Measurements from ENCODE around the gene ANKDD1A.

DNA sequence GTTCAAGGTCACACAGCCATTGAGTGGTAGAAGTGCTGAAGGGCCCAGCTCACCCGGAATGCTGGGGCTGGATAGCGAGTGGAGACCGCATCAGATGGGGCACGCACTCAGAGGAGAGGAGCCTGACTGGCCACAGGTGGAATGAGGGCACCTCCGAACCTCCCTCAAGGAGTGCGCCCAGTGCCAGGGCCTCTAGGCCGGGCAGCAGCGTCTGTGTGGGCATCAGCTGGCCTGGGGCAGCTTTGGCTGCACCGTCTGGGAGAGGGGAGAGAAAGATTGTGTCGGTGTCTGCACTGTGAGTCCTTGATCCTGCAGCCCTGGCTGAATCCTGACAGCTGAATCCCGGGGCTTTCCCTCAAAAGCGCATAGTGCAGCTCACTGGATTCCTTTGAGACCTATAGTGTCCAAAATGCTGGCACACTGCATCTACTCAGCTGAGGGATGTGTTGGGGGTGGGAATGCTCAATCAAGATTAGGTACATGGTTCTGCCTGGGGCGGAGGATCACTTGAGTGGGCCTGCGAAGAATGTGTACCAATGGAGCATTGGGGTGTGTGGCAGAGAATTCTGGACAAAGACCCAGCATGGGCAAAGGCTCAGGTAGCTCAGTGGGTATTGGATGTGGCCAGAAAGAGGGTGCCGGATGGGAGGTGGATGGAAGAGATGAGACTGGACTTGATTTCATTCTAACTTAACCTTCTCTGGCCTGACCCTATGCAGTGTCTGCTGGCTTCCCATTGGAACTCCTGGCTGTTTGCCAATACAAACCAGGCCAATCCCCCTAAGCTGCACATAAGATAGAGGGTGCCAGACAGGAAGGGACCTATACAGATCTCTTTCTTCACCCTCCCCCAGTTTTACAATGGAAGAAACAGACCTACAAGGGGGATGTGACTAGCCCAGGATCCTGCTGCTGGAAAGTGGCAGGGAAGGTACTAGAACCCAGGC lies 950 bp downstream of the ANKDD1A start:
- TF ChIP-seq, protein P1, sequence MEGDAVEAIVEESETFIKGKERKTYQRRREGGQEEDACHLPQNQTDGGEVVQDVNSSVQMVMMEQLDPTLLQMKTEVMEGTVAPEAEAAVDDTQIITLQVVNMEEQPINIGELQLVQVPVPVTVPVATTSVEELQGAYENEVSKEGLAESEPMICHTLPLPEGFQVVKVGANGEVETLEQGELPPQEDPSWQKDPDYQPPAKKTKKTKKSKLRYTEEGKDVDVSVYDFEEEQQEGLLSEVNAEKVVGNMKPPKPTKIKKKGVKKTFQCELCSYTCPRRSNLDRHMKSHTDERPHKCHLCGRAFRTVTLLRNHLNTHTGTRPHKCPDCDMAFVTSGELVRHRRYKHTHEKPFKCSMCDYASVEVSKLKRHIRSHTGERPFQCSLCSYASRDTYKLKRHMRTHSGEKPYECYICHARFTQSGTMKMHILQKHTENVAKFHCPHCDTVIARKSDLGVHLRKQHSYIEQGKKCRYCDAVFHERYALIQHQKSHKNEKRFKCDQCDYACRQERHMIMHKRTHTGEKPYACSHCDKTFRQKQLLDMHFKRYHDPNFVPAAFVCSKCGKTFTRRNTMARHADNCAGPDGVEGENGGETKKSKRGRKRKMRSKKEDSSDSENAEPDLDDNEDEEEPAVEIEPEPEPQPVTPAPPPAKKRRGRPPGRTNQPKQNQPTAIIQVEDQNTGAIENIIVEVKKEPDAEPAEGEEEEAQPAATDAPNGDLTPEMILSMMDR (IDR thresholded peaks at IDR 0.05) = no peak
- TF ChIP-seq ZFX (IDR thresholded peaks at IDR 0.05; ENCODE audit: borderline replicate concordance) = no peak
